Activated CD4-positive, alpha-beta memory T cell treated with anti-CD3 and anti-CD28 coated beads, Interleukin-2, amount 10 ng/mL, durations not matched to agents 7 days and 5 days (primary cell): ENCODE data around the gene EIF3D. TPM values are rescaled to one million over a fixed set of nuclear protein-coding genes. Genes with fewer than 3 reads are reported as not detected.
A peak's percentile ranks its signal among the peaks of the same experiment; 100 is the strongest.

Experiments used
- CTCF ChIA-PET: fragments of 350-600 bp; sonication (Branson Sonifier 250); formaldehyde crosslinking; loops from one replicate; lab custom pipeline; 2021; ENCODE audit warnings: antibody characterized with exemption, inconsistent platforms; lab: Charles Lee
- POLR2A ChIA-PET: fragments of 350-600 bp; sonication (Branson Sonifier 250); formaldehyde crosslinking; loops from one replicate; lab custom pipeline; 2021; ENCODE audit warnings: antibody characterized with exemption; lab: Charles Lee
- DNase-seq: peaks from one replicate; pipeline ENCODE4 v3.0.0-alpha.2; 2020
- H3K27ac Mint-ChIP-seq: one replicate; pipeline ENCODE4 v1.8.0; 2021; ENCODE audit warnings: mild to moderate bottlenecking, mixed read lengths
- H3K27me3 Mint-ChIP-seq: one replicate; pipeline ENCODE4 v1.8.0; 2021; ENCODE audit warnings: mixed read lengths
- H3K36me3 Mint-ChIP-seq: one replicate; pipeline ENCODE4 v1.8.0; 2021; ENCODE audit warnings: low read depth, mixed read lengths
- H3K4me1 Mint-ChIP-seq: one replicate; pipeline ENCODE4 v1.8.0; 2021; ENCODE audit warnings: mixed read lengths
- H3K4me3 Mint-ChIP-seq: one replicate; pipeline ENCODE4 v1.8.0; 2021; ENCODE audit warnings: mild to moderate bottlenecking, mixed read lengths
- H3K9me3 Mint-ChIP-seq: one replicate; pipeline ENCODE4 v1.8.0; 2021; ENCODE audit warnings: mixed read lengths
- total RNA-seq, 2 experiments: library from RNA; stranded (reverse); gene quantifications; one replicate each; pipeline ENCODE4 v1.2.3, GENCODE V29; 2021

Gene EIF3D
- total RNA-seq, 2 experiments from 2014 or later = 189 to 196 TPM

DNA sequence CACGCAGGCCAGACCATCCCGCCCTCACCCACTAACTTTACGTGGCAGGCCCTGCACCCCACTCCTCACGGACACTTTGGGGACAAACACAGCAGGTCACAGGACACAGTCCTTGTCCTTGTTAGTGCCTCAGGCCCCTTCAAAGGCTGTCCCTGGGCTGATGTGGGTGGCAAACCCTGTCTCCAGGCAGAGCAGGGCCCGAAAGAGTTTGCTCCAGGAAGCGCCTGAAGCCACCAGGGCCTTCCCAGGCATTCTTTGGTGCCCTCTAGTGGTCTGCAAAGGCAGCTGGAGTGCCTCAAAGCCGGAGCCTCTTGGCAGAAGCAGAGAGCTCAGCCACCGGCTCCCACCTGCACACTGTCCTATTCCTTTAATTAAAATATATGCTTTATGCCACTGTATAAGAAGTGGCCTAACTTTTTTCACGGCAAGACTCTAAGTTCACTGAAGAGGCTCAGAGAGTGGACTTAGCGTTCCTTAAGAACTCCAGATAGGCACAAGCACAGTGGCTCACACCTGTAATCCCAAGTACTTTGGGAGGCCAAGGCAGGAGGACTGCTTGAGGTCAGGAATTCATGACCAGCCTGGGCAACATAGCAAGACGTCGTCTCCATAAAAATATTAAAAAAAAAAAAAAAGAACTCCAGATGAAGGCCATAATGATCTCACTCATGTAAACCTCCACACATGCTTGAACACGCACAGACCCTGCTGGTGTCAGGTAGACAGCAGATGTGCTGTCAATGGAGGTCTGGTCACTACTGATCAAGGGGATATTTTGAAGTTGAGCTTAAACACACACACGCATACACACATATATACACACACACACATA lies 58.6 kb downstream of the EIF3D start:
- Mint-ChIP-seq H3K36me3 (peaks cover 45% of the 10 kb centered on the region), H3K9me3 (no peaks in the 10 kb centered on the region), H3K4me1 (peaks cover 31% of the 10 kb centered on the region), H3K27ac (peak overlapping the region; percentile 73), H3K27me3 (no peaks in the 10 kb centered on the region), H3K4me3 (no peak overlapping the region)
- ChIA-PET CTCF (interaction anchor here (0.5 to 5.4 kb wide), 44 partner anchors 9 to 234 kb away, joined by 3 to 43 read pairs (median 5); partner anchors contain the start of genes MYH9 and TXN2), POLR2A (interaction anchor here (0.9 to 1.9 kb wide), 13 partner anchors 12 to 163 kb away, joined by 3 to 11 read pairs (median 4); partner anchors contain the start of gene MYH9)
- DNase-seq = peak; percentile 87

GRCh38 chr22:36469094-36469710 lies 59.8 kb downstream of the EIF3D start:
- Mint-ChIP-seq H3K27ac (no peak overlapping the region), H3K36me3 (peaks cover 35% of the 10 kb centered on the region), H3K9me3 (no peaks in the 10 kb centered on the region), H3K27me3 (no peaks in the 10 kb centered on the region), H3K4me3 (no peak overlapping the region), H3K4me1 (peaks cover 31% of the 10 kb centered on the region)
- ChIA-PET CTCF (interaction anchor here (0.5 to 5.4 kb wide), 13 partner anchors 12 to 171 kb away, joined by 3 to 43 read pairs (median 6); partner anchors contain the start of gene TXN2), POLR2A (interaction anchor here (0.7 to 1.2 kb wide), 4 partner anchors 84 to 680 kb away, joined by 3 to 4 read pairs (median 3); no protein-coding TSS in a partner anchor)
- DNase-seq = no peak

- Mint-ChIP-seq H3K9me3 (no peaks in the 10 kb centered on the region), H3K27ac (peak overlapping the region; percentile 31), H3K36me3 (peaks cover 34% of the 10 kb centered on the region), H3K4me3 (no peak overlapping the region), H3K4me1 (peaks cover 31% of the 10 kb centered on the region), H3K27me3 (no peaks in the 10 kb centered on the region)
- DNase-seq = no peak
- ChIA-PET POLR2A (interaction anchor here (0.8 to 2.3 kb wide), 2 partner anchors 80 to 134 kb away, joined by 3 to 6 read pairs; partner anchors contain the start of gene MYH9), CTCF (interaction anchor here (1.0 to 5.4 kb wide), 2 partner anchors 148 to 167 kb away, joined by 3 to 43 read pairs; no protein-coding TSS in a partner anchor)
Measured at GRCh38 chr22:36467946-36468345, 61.0 kb downstream of the EIF3D start.

DNA sequence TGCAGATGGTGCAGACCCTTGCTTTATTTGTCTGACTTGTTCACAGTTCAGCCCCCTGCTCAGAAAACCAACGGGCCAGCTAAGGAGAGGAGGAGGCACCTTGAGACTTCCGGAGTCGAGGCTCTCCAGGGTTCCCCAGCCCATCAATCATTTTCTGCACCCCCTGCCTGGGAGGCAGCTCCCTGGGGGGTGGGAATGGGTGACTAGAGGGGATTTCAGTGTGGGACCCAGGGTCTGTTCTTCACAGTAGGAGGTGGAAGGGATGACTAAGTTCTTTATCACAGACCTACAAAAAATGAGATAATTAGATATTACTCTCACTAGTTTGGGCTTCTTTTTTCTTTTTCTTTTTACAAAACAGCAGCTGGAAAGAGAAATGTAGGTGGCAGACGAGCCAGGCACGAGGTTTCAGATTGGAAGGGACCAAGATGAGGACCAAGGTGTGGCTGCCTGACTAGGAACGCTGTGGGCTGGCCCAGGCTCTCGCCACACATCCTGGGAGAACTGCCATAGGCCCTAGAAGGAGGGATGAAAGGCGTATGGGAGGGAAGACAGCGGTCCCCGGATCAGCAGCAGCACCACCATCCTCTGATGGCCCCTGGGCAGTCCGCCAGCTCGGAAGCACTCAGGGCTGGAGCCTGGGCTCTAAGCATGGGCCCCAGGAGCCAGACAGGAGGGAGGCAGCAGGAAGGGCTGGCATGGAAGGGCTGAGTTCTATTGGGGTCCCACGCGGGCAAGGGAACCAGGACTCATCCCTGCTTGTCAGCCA lies 61.7 kb downstream of the EIF3D start:
- H3K4me3 Mint-ChIP-seq = no peak overlapping the region
- no peaks in the 10 kb centered on the region for H3K9me3 Mint-ChIP-seq
- DNase-seq = no peak
- H3K27ac Mint-ChIP-seq = peak overlapping the region; percentile 51
- peaks cover 30% of the 10 kb centered on the region for H3K36me3 Mint-ChIP-seq
- ChIA-PET CTCF (interaction anchor here (1.0 to 5.4 kb wide), 2 partner anchors 9 to 166 kb away, joined by 3 to 43 read pairs; no protein-coding TSS in a partner anchor), POLR2A (interaction anchor here (0.7 to 2.3 kb wide), 6 partner anchors 16 to 135 kb away, joined by 3 to 6 read pairs (median 3); partner anchors contain the start of gene MYH9)
- peaks cover 29% of the 10 kb centered on the region for H3K4me1 Mint-ChIP-seq
- no peaks in the 10 kb centered on the region for H3K27me3 Mint-ChIP-seq

- H3K4me3 Mint-ChIP-seq = no peak overlapping the region
- no peaks in the 10 kb centered on the region for H3K27me3 Mint-ChIP-seq
- H3K36me3 Mint-ChIP-seq = peaks cover 22% of the 10 kb centered on the region
- no peaks in the 10 kb centered on the region for H3K9me3 Mint-ChIP-seq
- H3K27ac Mint-ChIP-seq = peak overlapping the region; percentile 52
- ChIA-PET POLR2A (interaction anchor here (0.7 to 2.3 kb wide), 8 partner anchors 11 to 134 kb away, joined by 3 to 6 read pairs (median 4); partner anchors contain the start of gene MYH9), CTCF (interaction anchor here (1.0 kb wide), 1 partner anchor 8 kb away, joined by 3 read pairs; no protein-coding TSS in a partner anchor)
- no peak for DNase-seq
- H3K4me1 Mint-ChIP-seq = peaks cover 29% of the 10 kb centered on the region
Measured at GRCh38 chr22:36466258-36466657, 62.7 kb downstream of the EIF3D start.

GRCh38 chr22:36465232-36466021 lies 63.5 kb downstream of the EIF3D start:
- peaks cover 26% of the 10 kb centered on the region for H3K4me1 Mint-ChIP-seq
- H3K9me3 Mint-ChIP-seq = no peaks in the 10 kb centered on the region
- ChIA-PET POLR2A (interaction anchor here (0.8 to 1.8 kb wide), 4 partner anchors 10 to 133 kb away, joined by 3 to 5 read pairs (median 4); no protein-coding TSS in a partner anchor), CTCF (no interaction called here)
- no peaks in the 10 kb centered on the region for H3K27me3 Mint-ChIP-seq
- H3K27ac Mint-ChIP-seq = no peak overlapping the region
- no peak overlapping the region for H3K4me3 Mint-ChIP-seq
- DNase-seq = no peak
- H3K36me3 Mint-ChIP-seq = peaks cover 17% of the 10 kb centered on the region

DNA sequence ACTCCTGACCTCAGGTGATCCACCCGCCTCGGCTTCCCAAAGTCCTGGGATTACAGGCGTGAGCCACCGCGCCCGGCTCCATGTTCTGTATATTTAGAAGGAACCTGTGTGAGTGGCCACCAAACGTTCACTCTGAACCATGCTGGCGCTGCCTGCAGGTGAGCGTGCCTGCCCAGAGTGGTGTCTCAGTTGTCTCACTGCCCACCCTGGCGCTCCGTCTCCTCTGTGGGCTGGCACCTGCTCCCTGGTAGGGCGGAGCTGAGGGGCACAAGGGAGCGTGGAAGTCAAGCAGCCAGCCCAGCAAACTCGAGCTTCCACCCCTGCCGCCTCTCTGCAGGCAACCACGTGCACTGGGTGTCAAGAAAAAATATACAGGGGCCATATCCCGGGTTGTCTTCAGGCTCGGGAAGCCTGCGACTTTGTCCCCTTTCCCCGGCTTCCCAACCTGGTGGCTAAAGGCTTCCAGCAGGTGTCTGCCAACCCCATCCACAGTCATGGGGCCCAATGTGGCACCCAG lies 64.2 kb downstream of the EIF3D start:
- Mint-ChIP-seq H3K27me3 (no peaks in the 10 kb centered on the region), H3K4me3 (no peak overlapping the region), H3K27ac (no peak overlapping the region), H3K9me3 (no peaks in the 10 kb centered on the region), H3K4me1 (peaks cover 20% of the 10 kb centered on the region), H3K36me3 (peaks cover 11% of the 10 kb centered on the region)
- ChIA-PET POLR2A (interaction anchor here (1.8 kb wide), 1 partner anchor 109 kb away, joined by 5 read pairs; no protein-coding TSS in a partner anchor), CTCF (interaction anchor here (1.1 kb wide), 1 partner anchor 13 kb away, joined by 3 read pairs; no protein-coding TSS in a partner anchor)
- no peak for DNase-seq

- H3K36me3 Mint-ChIP-seq = peaks cover 11% of the 10 kb centered on the region
- H3K27me3 Mint-ChIP-seq = no peaks in the 10 kb centered on the region
- POLR2A ChIA-PET = interaction anchor here (0.7 to 1.4 kb wide), 3 partner anchors 12 to 157 kb away, joined by 3 read pairs; no protein-coding TSS in a partner anchor
- CTCF ChIA-PET = interaction anchor here (1.1 to 1.2 kb wide), 2 partner anchors 12 to 162 kb away, joined by 3 to 4 read pairs; no protein-coding TSS in a partner anchor
- no peak overlapping the region for H3K4me3 Mint-ChIP-seq
- no peaks in the 10 kb centered on the region for H3K9me3 Mint-ChIP-seq
- H3K4me1 Mint-ChIP-seq = peaks cover 18% of the 10 kb centered on the region
- no peak for DNase-seq
- no peak overlapping the region for H3K27ac Mint-ChIP-seq
Measured at GRCh38 chr22:36463783-36464184, 65.2 kb downstream of the EIF3D start.

DNA sequence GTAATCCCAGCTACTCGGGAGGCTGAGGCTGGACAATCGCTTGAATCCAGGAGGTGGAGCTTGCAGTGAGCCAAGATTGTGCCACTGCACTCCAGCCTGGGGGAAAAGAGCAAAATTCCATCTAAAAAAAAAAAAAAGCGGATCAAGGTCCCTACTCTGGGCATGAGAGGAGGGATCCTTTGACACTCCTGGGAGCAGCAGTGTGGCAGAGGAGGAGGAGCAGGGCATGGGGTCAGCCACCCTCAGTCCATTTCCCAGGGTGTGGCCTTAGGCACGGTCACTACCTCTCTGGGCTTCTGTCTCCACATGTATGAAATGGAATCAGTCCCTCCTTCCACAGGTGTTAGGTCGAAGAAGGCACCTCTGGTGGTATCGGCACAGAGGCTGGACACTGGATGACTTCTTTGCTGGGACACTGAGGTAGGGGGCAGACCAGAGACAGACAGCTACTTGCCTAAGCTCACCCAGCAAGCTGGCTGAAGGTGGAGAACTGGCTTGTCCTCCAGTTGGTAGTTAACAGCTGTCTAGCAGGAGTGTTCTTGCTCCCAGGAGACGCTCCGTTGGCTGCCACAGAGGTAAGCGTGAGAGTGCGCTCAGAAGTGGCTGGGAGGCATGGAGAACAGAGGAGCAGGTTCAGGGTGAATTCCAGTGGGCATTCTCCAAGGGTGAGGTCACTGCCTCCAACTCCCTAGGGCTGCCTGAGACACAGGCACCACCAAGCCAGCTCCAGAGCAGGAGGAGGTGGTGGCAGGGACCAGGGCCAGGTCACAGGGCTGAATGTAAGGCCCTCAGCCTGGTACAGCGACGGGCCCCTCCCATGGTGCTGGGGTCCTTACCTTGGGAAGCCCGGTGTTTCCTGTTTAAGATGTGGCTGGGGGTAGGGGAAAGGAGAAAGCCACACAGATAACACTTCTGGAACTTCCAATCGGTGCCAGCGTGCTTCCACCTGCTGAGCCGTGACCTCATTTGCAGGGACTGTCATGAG lies 67.0 kb downstream of the EIF3D start:
- H3K4me1 Mint-ChIP-seq = peaks cover 15% of the 10 kb centered on the region
- H3K4me3 Mint-ChIP-seq = no peak overlapping the region
- no peak for DNase-seq
- no peak overlapping the region for H3K27ac Mint-ChIP-seq
- peaks cover 7% of the 10 kb centered on the region for H3K36me3 Mint-ChIP-seq
- CTCF ChIA-PET = interaction anchor here (1.3 kb wide), 1 partner anchor 24 kb away, joined by 4 read pairs; no protein-coding TSS in a partner anchor
- H3K27me3 Mint-ChIP-seq = no peaks in the 10 kb centered on the region
- POLR2A ChIA-PET = interaction anchor here (1.4 kb wide), 1 partner anchor 156 kb away, joined by 3 read pairs; no protein-coding TSS in a partner anchor
- H3K9me3 Mint-ChIP-seq = no peaks in the 10 kb centered on the region
